ENCODE data around the gene ARL6.

ARL6 gene

GRCh38 chr3:97764407-97765238 lies at the start of gene ARL6:
ARL6 (plus strand) TSS chr3:97764758; CDS start chr3:97768108, 3,350 bp downstream.
- DNase-seq, result peak; percentile 96

GRCh38 chr3:97719156-97719821 lies 45.3 kb upstream of the ARL6 start:
- DNase-seq, result peak; percentile 45

- no peak for DNase-seq
These were observed 44.1 kb upstream of the ARL6 start for GRCh38 chr3:97720417-97720816.

GRCh38 chr3:97721446-97721845 lies 43.1 kb upstream of the ARL6 start:
- no peak for DNase-seq

GRCh38 chr3:97736928-97737327 lies 27.6 kb upstream of the ARL6 start:
- no peak for DNase-seq

GRCh38 chr3:97738761-97739160 lies 25.8 kb upstream of the ARL6 start:
- no peak for DNase-seq

- no peak for DNase-seq
These were observed 22.5 kb upstream of the ARL6 start for GRCh38 chr3:97742036-97742435.

- no peak for DNase-seq
These were observed 20.3 kb upstream of the ARL6 start for GRCh38 chr3:97744289-97744688.

- no peak for DNase-seq
These were observed 762 bp upstream of the ARL6 start for GRCh38 chr3:97763586-97764406.

- no peak for DNase-seq
These were observed 778 bp downstream of the ARL6 start for GRCh38 chr3:97765336-97765735.

- no peak for DNase-seq
These were observed 8.4 kb downstream of the ARL6 start for GRCh38 chr3:97772926-97773325.

GRCh38 chr3:97778152-97778551 lies 13.6 kb downstream of the ARL6 start:
- no peak for DNase-seq

- no peak for DNase-seq
These were observed 29.0 kb downstream of the ARL6 start for GRCh38 chr3:97793420-97794019.

GRCh38 chr3:97795951-97796350 lies 31.4 kb downstream of the ARL6 start:
- DNase-seq, result no peak

GRCh38 chr3:97804471-97804870 lies 39.9 kb downstream of the ARL6 start:
- no peak for DNase-seq

- DNase-seq, result no peak
These were observed 46.3 kb downstream of the ARL6 start for GRCh38 chr3:97810779-97811390.

GRCh38 chr3:97815149-97815917 lies 50.8 kb downstream of the ARL6 start:
- DNase-seq, result no peak

GRCh38 chr3:97816811-97817210 lies 52.3 kb downstream of the ARL6 start:
- no peak for DNase-seq

GRCh38 chr3:97817965-97818364 lies 53.4 kb downstream of the ARL6 start:
- peak; percentile 85 for DNase-seq

- DNase-seq, result no peak
These were observed 56.2 kb downstream of the ARL6 start for GRCh38 chr3:97820780-97821179.

GRCh38 chr3:97821287-97821773 lies 56.8 kb downstream of the ARL6 start:
- DNase-seq, result no peak

All from NCI-H2081 treated with DMSO at 0.1 percent for 48 hours (cell line).